T-helper 2 cell treated with Interferon-gamma antibody and Interleukin-4, amounts not matched to agents 5 μg/mL and 100 μg/mL, for 36 hours (primary cell): ENCODE results near the gene CALCA.
"Not testable (repeated sequence)": the region's sequence is repeated elsewhere in the genome, so short reads cannot be mapped to it uniquely, and the experiment has no call there.

ENCODE experiments used
- DNase-seq: peaks from one replicate; pipeline ENCODE4 v3.0.0; 2021; ENCODE audit warnings: low spot score
- H3K27ac Mint-ChIP-seq: one replicate; pipeline ENCODE4 v1.8.0; 2021; ENCODE audit warnings: mild to moderate bottlenecking, mixed read lengths
- H3K27me3 Mint-ChIP-seq: one replicate; pipeline ENCODE4 v1.8.0; 2021; ENCODE audit warnings: low read depth, mixed read lengths
- H3K36me3 Mint-ChIP-seq: one replicate; pipeline ENCODE4 v1.8.0; 2021; ENCODE audit warnings: low read depth, mixed read lengths
- H3K4me1 Mint-ChIP-seq: one replicate; pipeline ENCODE4 v1.8.0; 2021; ENCODE audit warnings: low read depth, mixed read lengths
- H3K4me3 Mint-ChIP-seq: one replicate; pipeline ENCODE4 v1.8.0; 2022; ENCODE audit warnings: mild to moderate bottlenecking, moderate library complexity, mixed read lengths
- H3K9me3 Mint-ChIP-seq: one replicate; pipeline ENCODE4 v1.8.0; 2021; ENCODE audit warnings: mixed read lengths

Gene CALCA

GRCh38 chr11:14971865-14972580, at the start of gene CALCA:
Gene CALCA, minus strand, starts transcription at chr11:14972351. Its CDS starts 1,159 bp downstream, at chr11:14971192.
- Mint-ChIP-seq H3K9me3 (no peaks in the 10 kb centered on the region), H3K27ac (no peak within 1 kb of the TSS), H3K27me3 (peaks cover 76% of the 10 kb centered on the region), H3K4me3 (peak within 1 kb of the TSS; percentile 65), H3K36me3 (no peaks in the 10 kb centered on the region), H3K4me1 (peaks cover 25% of the 10 kb centered on the region)
- no peak for DNase-seq

GRCh38 chr11:15016200-15016599, 44.0 kb upstream of the CALCA start:
- Mint-ChIP-seq H3K4me3 (no peak overlapping the region), H3K27me3 (peaks cover 24% of the 10 kb centered on the region), H3K36me3 (no peaks in the 10 kb centered on the region), H3K27ac (no peak overlapping the region), H3K4me1 (no peaks in the 10 kb centered on the region), H3K9me3 (peaks cover 23% of the 10 kb centered on the region)
- no peak for DNase-seq

GRCh38 chr11:15011776-15012345, 39.7 kb upstream of the CALCA start:
- Mint-ChIP-seq H3K4me3 (no peak overlapping the region), H3K27me3 (peaks cover 36% of the 10 kb centered on the region), H3K4me1 (no peaks in the 10 kb centered on the region), H3K36me3 (no peaks in the 10 kb centered on the region), H3K27ac (no peak overlapping the region), H3K9me3 (peaks cover 16% of the 10 kb centered on the region)
- no peak for DNase-seq

GRCh38 chr11:15010865-15011264, 38.7 kb upstream of the CALCA start:
- H3K9me3 Mint-ChIP-seq = peaks cover 6% of the 10 kb centered on the region
- no peak for DNase-seq
- peaks cover 37% of the 10 kb centered on the region for H3K27me3 Mint-ChIP-seq
- H3K27ac Mint-ChIP-seq = no peak overlapping the region
- no peak overlapping the region for H3K4me3 Mint-ChIP-seq
- H3K36me3 Mint-ChIP-seq = no peaks in the 10 kb centered on the region
- no peaks in the 10 kb centered on the region for H3K4me1 Mint-ChIP-seq

GRCh38 chr11:15006139-15006759, 34.1 kb upstream of the CALCA start:
- no peak for DNase-seq
- H3K27ac Mint-ChIP-seq = no peak overlapping the region
- no peak overlapping the region for H3K4me3 Mint-ChIP-seq
- H3K4me1 Mint-ChIP-seq = no peaks in the 10 kb centered on the region
- H3K27me3 Mint-ChIP-seq = peaks cover 45% of the 10 kb centered on the region
- H3K36me3 Mint-ChIP-seq = no peaks in the 10 kb centered on the region
- no peaks in the 10 kb centered on the region for H3K9me3 Mint-ChIP-seq

- not testable (repeated sequence) for H3K4me1 Mint-ChIP-seq, H3K27ac Mint-ChIP-seq, H3K4me3 Mint-ChIP-seq, DNase-seq, H3K36me3 Mint-ChIP-seq, H3K27me3 Mint-ChIP-seq, H3K9me3 Mint-ChIP-seq
Observed at GRCh38 chr11:14988133-14988532, 16.0 kb upstream of the CALCA start.

GRCh38 chr11:14981507-14981906, 9.4 kb upstream of the CALCA start:
- Mint-ChIP-seq H3K9me3 (no peaks in the 10 kb centered on the region), H3K27me3 (peaks cover 38% of the 10 kb centered on the region), H3K4me1 (no peaks in the 10 kb centered on the region), H3K4me3 (no peak overlapping the region), H3K36me3 (no peaks in the 10 kb centered on the region), H3K27ac (no peak overlapping the region)
- no peak for DNase-seq

GRCh38 chr11:14980854-14981253, 8.7 kb upstream of the CALCA start:
- H3K27me3 Mint-ChIP-seq = peaks cover 42% of the 10 kb centered on the region

GRCh38 chr11:14977101-14977880, 5.1 kb upstream of the CALCA start:
- peaks cover 22% of the 10 kb centered on the region for H3K4me1 Mint-ChIP-seq
- H3K9me3 Mint-ChIP-seq = no peaks in the 10 kb centered on the region
- no peak for DNase-seq
- H3K27ac Mint-ChIP-seq = no peak overlapping the region
- H3K36me3 Mint-ChIP-seq = no peaks in the 10 kb centered on the region
- H3K4me3 Mint-ChIP-seq = no peak overlapping the region
- peaks cover 72% of the 10 kb centered on the region for H3K27me3 Mint-ChIP-seq

More at GRCh38 chr11:14980854-14981253, 8.7 kb upstream of the CALCA start:
- Mint-ChIP-seq H3K9me3 (no peaks in the 10 kb centered on the region), H3K27ac (no peak overlapping the region), H3K4me3 (no peak overlapping the region), H3K36me3 (no peaks in the 10 kb centered on the region), H3K4me1 (no peaks in the 10 kb centered on the region)
- DNase-seq = no peak

GRCh38 chr11:14975252-14975587, 3.1 kb upstream of the CALCA start:
- no peaks in the 10 kb centered on the region for H3K9me3 Mint-ChIP-seq
- H3K36me3 Mint-ChIP-seq = no peaks in the 10 kb centered on the region
- H3K27ac Mint-ChIP-seq = no peak overlapping the region
- peaks cover 25% of the 10 kb centered on the region for H3K4me1 Mint-ChIP-seq
- no peak for DNase-seq
- peaks cover 82% of the 10 kb centered on the region for H3K27me3 Mint-ChIP-seq
- H3K4me3 Mint-ChIP-seq = peak overlapping the region; percentile 65

GRCh38 chr11:14974515-14975251, 2.5 kb upstream of the CALCA start:
- H3K27ac Mint-ChIP-seq = no peak overlapping the region
- H3K9me3 Mint-ChIP-seq = no peaks in the 10 kb centered on the region
- peak overlapping the region; percentile 65 for H3K4me3 Mint-ChIP-seq
- DNase-seq = peak; percentile 52
- H3K4me1 Mint-ChIP-seq = peaks cover 25% of the 10 kb centered on the region
- peaks cover 82% of the 10 kb centered on the region for H3K27me3 Mint-ChIP-seq
- no peaks in the 10 kb centered on the region for H3K36me3 Mint-ChIP-seq

- Mint-ChIP-seq H3K4me1 (peaks cover 25% of the 10 kb centered on the region), H3K27ac (no peak overlapping the region), H3K27me3 (peaks cover 82% of the 10 kb centered on the region), H3K9me3 (no peaks in the 10 kb centered on the region), H3K36me3 (no peaks in the 10 kb centered on the region), H3K4me3 (peak overlapping the region; percentile 65)
- DNase-seq = peak; percentile 18
Observed at GRCh38 chr11:14973621-14974514, 1.7 kb upstream of the CALCA start.
